Mucosa of descending colon (tissue), 3 donors: ENCODE measurements around the gene TESK2. TPM values are rescaled to one million over a fixed set of nuclear protein-coding genes. Genes with fewer than 3 reads are reported as not detected.
"Not testable (repeated sequence)": the region's sequence is repeated elsewhere in the genome, so short reads cannot be mapped to it uniquely, and the experiment has no call there.

ENCODE experiments used
- ATAC-seq: fragments of 200-7000 bp; cut with Tn5 transposase; one replicate; pipeline ENCODE4 v1.9.1; 2020; ENCODE audit warnings: mild to moderate bottlenecking, moderate library complexity
- DNase-seq, 3 donors: peaks; one replicate each; pipeline ENCODE4 v3.0.0-alpha.2; 2020
- H3K36me3 ChIP-seq: fragments of 200-600 bp; one replicate; pipeline ENCODE4 v1.8.0; 2021; ENCODE audit warnings: low read depth, mild to moderate bottlenecking
- H3K4me1 ChIP-seq: fragments of 200-600 bp; one replicate; pipeline ENCODE4 v1.8.0; 2021; ENCODE audit warnings: low read depth, mild to moderate bottlenecking
- H3K4me3 ChIP-seq: fragments of 200-600 bp; one replicate; pipeline ENCODE4 v1.8.0; 2021; ENCODE audit warnings: mild to moderate bottlenecking
- H3K9me3 ChIP-seq: fragments of 200-600 bp; one replicate; pipeline ENCODE4 v1.8.0; 2021; ENCODE audit warnings: mild to moderate bottlenecking
- CTCF ChIP-seq: fragments of 200-600 bp; IDR thresholded peaks from one replicate; pipeline ENCODE4 v1.8.0; 2022; ENCODE audit warnings: antibody characterized with exemption, mild to moderate bottlenecking
- intact Hi-C, 2 donors: fragments of 100-400 bp; cut with DNase I in 1 of 2; cut with micrococcal nuclease in 1 of 2; formaldehyde crosslinking; loops; one replicate each; pipeline versions ENCODE4 v1.11.0 to v1.11.1; 2022; cut with DNase I, micrococcal nuclease
- total RNA-seq, 3 donors: library from RNA; stranded (reverse); fragmentation: NEBNext Ultra II Directional in 2 of 3; extraction: Animal tissue kit (Norgen Biotek cat#: 25700) in 2 of 3; gene quantifications; one replicate each; pipeline versions ENCODE4 v1.2.1 to v1.2.4, GENCODE V29; 2021 to 2023
- donor health status: DM: no; HTN: no; CAD: no; lungs with moderate emphysema.
- donor health status: DM: no; HTN: no; CAD: no.
- donor health status: DM: no; HTN: yes; CAD: no.

Gene TESK2
- total RNA-seq, 3 donors from 2014 or later, result 10.7 to 19.9 (median 10.8) TPM

- DNase-seq, result no peak
- H3K36me3 ChIP-seq, result no peaks in the 10 kb centered on the region
These were observed 11.8 kb downstream of the TESK2 start for GRCh38 chr1:45479039-45479748.

GRCh38 chr1:45478121-45478814, 12.7 kb downstream of the TESK2 start:
- Histone ChIP-seq H3K36me3 (no peaks in the 10 kb centered on the region), H3K4me1 (no peaks in the 10 kb centered on the region), H3K4me3 (no peak overlapping the region), H3K9me3 (no peaks in the 10 kb centered on the region)
- no peak for TF ChIP-seq CTCF
- ATAC-seq (no peak), DNase-seq (no peak)
- intact Hi-C loops, result no loop called here

More at GRCh38 chr1:45479039-45479748, 11.8 kb downstream of the TESK2 start:
- no peaks in the 10 kb centered on the region for H3K9me3 ChIP-seq
- intact Hi-C loops, result no loop called here
- no peak for TF ChIP-seq CTCF
- no peak overlapping the region for H3K4me3 ChIP-seq
- ATAC-seq, result no peak
- H3K4me1 ChIP-seq, result no peaks in the 10 kb centered on the region

- no peak for ATAC-seq
- H3K36me3 ChIP-seq, result no peaks in the 10 kb centered on the region
- H3K4me1 ChIP-seq, result no peaks in the 10 kb centered on the region
- no peaks in the 10 kb centered on the region for H3K9me3 ChIP-seq
- H3K4me3 ChIP-seq, result no peak overlapping the region
- no peak for TF ChIP-seq CTCF
- DNase-seq, result no peak
- intact Hi-C loops, result no loop called here
These were observed 13.3 kb downstream of the TESK2 start for GRCh38 chr1:45477646-45478045.

DNA sequence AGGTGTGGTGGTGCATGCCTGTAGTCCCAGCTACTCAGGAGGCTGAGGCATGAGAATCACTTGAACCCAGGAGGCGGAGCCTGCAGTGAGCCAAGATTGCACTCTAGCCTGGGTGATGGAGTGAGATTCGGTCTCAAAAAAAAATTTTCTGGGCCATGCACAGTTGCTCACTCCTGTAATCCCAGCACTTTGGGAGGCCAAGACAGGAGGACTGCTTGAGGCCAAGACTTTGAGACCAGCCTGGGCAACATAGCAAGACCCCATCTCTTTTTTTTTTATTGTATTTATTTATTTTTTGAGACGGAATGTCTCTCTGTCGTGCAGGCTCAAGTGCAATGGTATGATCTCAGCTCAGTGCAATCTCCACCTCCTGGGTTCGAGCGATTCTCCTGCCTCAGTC, 16.8 kb downstream of the TESK2 start:
- H3K4me3 ChIP-seq, DNase-seq, H3K9me3 ChIP-seq, ATAC-seq, intact Hi-C loops, H3K4me1 ChIP-seq, H3K36me3 ChIP-seq: not testable (repeated sequence)

DNA sequence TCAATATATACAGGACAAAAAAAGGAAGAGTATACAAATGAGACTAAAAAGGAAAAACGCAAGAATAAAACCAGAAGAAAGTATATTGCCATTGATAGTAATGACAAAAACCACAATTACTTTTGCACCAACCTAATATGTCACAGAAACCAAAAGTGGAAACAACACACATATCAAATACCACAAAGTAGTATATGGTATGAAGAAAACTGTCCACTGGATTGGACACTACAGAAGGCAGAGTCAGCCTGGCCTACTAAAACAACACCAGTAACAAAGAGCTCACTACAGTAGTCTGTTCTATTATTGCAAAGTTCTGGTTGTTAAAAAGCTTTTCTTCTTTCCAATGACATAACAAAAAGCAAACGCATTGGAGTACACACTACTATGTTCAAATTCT, 17.7 kb downstream of the TESK2 start:
- Histone ChIP-seq H3K4me3 (no peak overlapping the region), H3K4me1 (no peaks in the 10 kb centered on the region), H3K36me3 (no peaks in the 10 kb centered on the region), H3K9me3 (no peaks in the 10 kb centered on the region)
- TF ChIP-seq CTCF, result no peak
- intact Hi-C loops, result no loop called here
- ATAC-seq (no peak), DNase-seq (no peak)

DNA sequence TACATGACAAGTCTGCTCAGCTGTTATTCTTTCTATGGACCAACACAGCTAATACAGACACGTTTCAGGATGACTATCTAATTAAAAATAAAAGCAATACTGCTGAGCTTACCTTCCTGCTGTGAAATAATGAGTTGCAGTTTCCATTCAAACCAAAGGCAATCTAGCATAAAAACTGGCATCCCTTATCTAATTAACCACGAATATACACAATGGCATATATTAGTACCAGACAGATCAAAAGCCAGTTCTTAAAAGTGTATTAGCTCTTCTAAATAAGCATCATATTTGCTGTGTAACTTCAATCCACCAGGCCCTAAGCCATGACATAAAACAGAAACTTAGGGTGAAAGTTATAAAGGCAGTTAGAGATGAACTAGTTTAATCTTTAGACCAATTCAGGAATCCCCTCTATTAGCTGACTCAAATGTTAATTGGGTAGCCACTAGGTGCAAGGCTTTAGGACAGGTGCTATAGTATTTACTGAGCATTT, 20.6 kb downstream of the TESK2 start:
- intact Hi-C loops, result no loop called here
- no peak for TF ChIP-seq CTCF
- Histone ChIP-seq H3K4me3 (no peak overlapping the region), H3K9me3 (no peaks in the 10 kb centered on the region), H3K4me1 (no peaks in the 10 kb centered on the region), H3K36me3 (no peaks in the 10 kb centered on the region)
- no peak for ATAC-seq
- no peak for DNase-seq

- H3K4me3 ChIP-seq, H3K36me3 ChIP-seq, H3K4me1 ChIP-seq, intact Hi-C loops, DNase-seq, H3K9me3 ChIP-seq, ATAC-seq: not testable (repeated sequence)
These were observed 23.6 kb downstream of the TESK2 start for GRCh38 chr1:45467353-45467752.
